HG03064 (cell line): ENCODE data around the gene LRP8.
A peak's percentile ranks its signal among the peaks of the same experiment; 100 is the strongest.

Source experiments
- ATAC-seq: cut with Tn5 transposase; IDR thresholded peaks from one replicate; pipeline ENCODE4 v1.9.1; 2021; ENCODE audit warnings: low read depth; ENCODE audit not compliant: unreplicated experiment

Gene LRP8

GRCh38 chr1:53341521-53341895 lies 13.6 kb upstream of the LRP8 start:
- no peak for ATAC-seq

GRCh38 chr1:53340660-53341520 lies 13.0 kb upstream of the LRP8 start:
- no peak for ATAC-seq

- ATAC-seq = no peak
Measured at GRCh38 chr1:53339736-53340635, 12.1 kb upstream of the LRP8 start.

- no peak for ATAC-seq
Measured at GRCh38 chr1:53338423-53338822, 10.6 kb upstream of the LRP8 start.

GRCh38 chr1:53337499-53337898 lies 9.6 kb upstream of the LRP8 start:
- no peak for ATAC-seq

GRCh38 chr1:53336146-53336545 lies 8.3 kb upstream of the LRP8 start:
- ATAC-seq = no peak

- ATAC-seq = no peak
Measured at GRCh38 chr1:53335661-53336060, 7.8 kb upstream of the LRP8 start.

- no peak for ATAC-seq
Measured at GRCh38 chr1:53334781-53335180, 6.9 kb upstream of the LRP8 start.

- ATAC-seq = no peak
Measured at GRCh38 chr1:53334312-53334711, 6.4 kb upstream of the LRP8 start.

GRCh38 chr1:53332833-53333232 lies 5.0 kb upstream of the LRP8 start:
- no peak for ATAC-seq

GRCh38 chr1:53332186-53332564 lies 4.3 kb upstream of the LRP8 start:
- no peak for ATAC-seq

GRCh38 chr1:53331446-53332185 lies 3.7 kb upstream of the LRP8 start:
- no peak for ATAC-seq

GRCh38 chr1:53330819-53331218 lies 2.9 kb upstream of the LRP8 start:
- ATAC-seq = no peak

- ATAC-seq = no peak
Measured at GRCh38 chr1:53328541-53329499, 950 bp upstream of the LRP8 start.

- peak; percentile 1 for ATAC-seq
Measured at GRCh38 chr1:53327182-53327913, 522 bp downstream of the LRP8 start.

- peak; percentile 39 for ATAC-seq
Measured at GRCh38 chr1:53326598-53327181, 1.2 kb downstream of the LRP8 start.

GRCh38 chr1:53326088-53326597 lies 1.7 kb downstream of the LRP8 start:
- peak; percentile 81 for ATAC-seq

- no peak for ATAC-seq
Measured at GRCh38 chr1:53325326-53326087, 2.4 kb downstream of the LRP8 start.
